ENCODE results near the gene ARID4A.
"Not testable (repeated sequence)": the region's sequence is repeated elsewhere in the genome, so short reads cannot be mapped to it uniquely, and the experiment has no call there.

The ARID4A gene

GRCh38 chr14:58294201-58294600 lies 4.2 kb upstream of the ARID4A start:
- DNase-seq (ENCODE audit: low read depth in 2 of 2), result no peak

- no peak for DNase-seq (ENCODE audit: low read depth in 2 of 2)
Observed at GRCh38 chr14:58296726-58297125, 1.6 kb upstream of the ARID4A start.

- no peak for DNase-seq (ENCODE audit: low read depth in 2 of 2)
Observed at GRCh38 chr14:58297412-58297761, 968 bp upstream of the ARID4A start.

GRCh38 chr14:58297762-58298476 lies 436 bp upstream of the ARID4A start:
- peak; percentile 97 for DNase-seq (ENCODE audit: low read depth in 2 of 2)

GRCh38 chr14:58299401-58300330 lies 1.3 kb downstream of the ARID4A start:
- DNase-seq (ENCODE audit: low read depth in 2 of 2), result no peak

- no peak for DNase-seq (ENCODE audit: low read depth in 2 of 2)
Observed at GRCh38 chr14:58301416-58301815, 3.1 kb downstream of the ARID4A start.

- no peak for DNase-seq (ENCODE audit: low read depth in 2 of 2)
Observed at GRCh38 chr14:58305730-58306129, 7.4 kb downstream of the ARID4A start.

- DNase-seq (ENCODE audit: low read depth in 2 of 2), result no peak
Observed at GRCh38 chr14:58307597-58308316, 9.4 kb downstream of the ARID4A start.

GRCh38 chr14:58309086-58309485 lies 10.7 kb downstream of the ARID4A start:
- DNase-seq (ENCODE audit: low read depth in 2 of 2), result no peak

GRCh38 chr14:58313699-58314098 lies 15.3 kb downstream of the ARID4A start:
- no peak for DNase-seq (ENCODE audit: low read depth in 2 of 2)

GRCh38 chr14:58315606-58316005 lies 17.3 kb downstream of the ARID4A start:
- no peak for DNase-seq (ENCODE audit: low read depth in 2 of 2)

GRCh38 chr14:58327019-58327418 lies 28.7 kb downstream of the ARID4A start:
- DNase-seq (ENCODE audit: low read depth in 2 of 2), result no peak

- peak; percentile 68 to 69 for DNase-seq (ENCODE audit: low read depth in 2 of 2)
Observed at GRCh38 chr14:58331111-58331510, 32.8 kb downstream of the ARID4A start.

GRCh38 chr14:58332561-58332960 lies 34.2 kb downstream of the ARID4A start:
- DNase-seq (ENCODE audit: low read depth in 2 of 2), result no peak

- not testable (repeated sequence) for DNase-seq (ENCODE audit: low read depth in 2 of 2)
Observed at GRCh38 chr14:58339666-58340065, 41.3 kb downstream of the ARID4A start.

GRCh38 chr14:58341152-58341748 lies 42.9 kb downstream of the ARID4A start:
- no peak for DNase-seq (ENCODE audit: low read depth in 2 of 2)

- DNase-seq (ENCODE audit: low read depth in 2 of 2), result not testable (repeated sequence)
Observed at GRCh38 chr14:58343535-58343934, 45.2 kb downstream of the ARID4A start.

GRCh38 chr14:58353516-58354299 lies 55.4 kb downstream of the ARID4A start:
- DNase-seq (ENCODE audit: low read depth in 2 of 2), result no peak

- DNase-seq (ENCODE audit: low read depth in 2 of 2), result no peak
Observed at GRCh38 chr14:58354808-58355207, 56.5 kb downstream of the ARID4A start.

- DNase-seq (ENCODE audit: low read depth in 2 of 2), result no peak
Observed at GRCh38 chr14:58356268-58356667, 57.9 kb downstream of the ARID4A start.

- not testable (repeated sequence) for DNase-seq (ENCODE audit: low read depth in 2 of 2)
Observed at GRCh38 chr14:58362272-58362671, 63.9 kb downstream of the ARID4A start.

All from stimulated activated CD4-positive, alpha-beta T cell treated with anti-CD3 and anti-CD28 coated beads, Interleukin-15, amount 100 ng/mL, for 48 hours (primary cell).